HEK293 (cell line): ENCODE data around the gene GALNT11.
"Not testable (repeated sequence)": the region's sequence is repeated elsewhere in the genome, so short reads cannot be mapped to it uniquely, and the experiment has no call there.

Source experiments
- CTCF ChIP-seq: fragments of 450-650 bp; formaldehyde crosslinking; IDR thresholded peaks from 2 replicates; pipeline ENCODE4 v1.5.1; 2016; ENCODE audit warnings: missing biosample characterization, missing genetic modification characterization
- GLIS2 ChIP-seq: fragments of 450-650 bp; formaldehyde crosslinking; IDR thresholded peaks from 2 replicates; pipeline ENCODE4 v1.5.1; 2016; ENCODE audit warnings: missing biosample characterization, missing genetic modification characterization
- PRDM6 ChIP-seq: fragments of 450-650 bp; formaldehyde crosslinking; IDR thresholded peaks from 2 replicates; pipeline ENCODE4 v1.5.1; 2017; ENCODE audit warnings: missing biosample characterization, missing genetic modification characterization
- SALL2 ChIP-seq: fragments of 450-650 bp; formaldehyde crosslinking; IDR thresholded peaks from 2 replicates; pipeline ENCODE4 v1.5.0; 2017; ENCODE audit warnings: missing biosample characterization, mild to moderate bottlenecking, missing genetic modification characterization, borderline replicate concordance
- YY1 ChIP-seq: fragments of 450-650 bp; formaldehyde crosslinking; IDR thresholded peaks from 2 replicates; pipeline ENCODE4 v1.5.1; 2018; ENCODE audit warnings: missing biosample characterization, missing genetic modification characterization
- ZBTB1 ChIP-seq: fragments of 450-650 bp; formaldehyde crosslinking; IDR thresholded peaks from 2 replicates; pipeline ENCODE4 v1.5.1; 2016; ENCODE audit warnings: missing biosample characterization, missing genetic modification characterization
- ZBTB11 ChIP-seq: fragments of 450-650 bp; formaldehyde crosslinking; conservative IDR thresholded peaks from 2 replicates; pipeline ENCODE4 v1.5.1; 2016; ENCODE audit warnings: low read depth, missing biosample characterization, missing genetic modification characterization
- ZBTB21 ChIP-seq: fragments of 450-650 bp; formaldehyde crosslinking; IDR thresholded peaks from 2 replicates; pipeline ENCODE4 v1.5.1; 2017; ENCODE audit warnings: missing biosample characterization, missing genetic modification characterization
- ZFP37 ChIP-seq: fragments of 450-650 bp; formaldehyde crosslinking; IDR thresholded peaks from 2 replicates; pipeline ENCODE4 v1.5.1; 2016; ENCODE audit warnings: missing biosample characterization, missing genetic modification characterization
- ZNF24 ChIP-seq: fragments of 450-650 bp; formaldehyde crosslinking; IDR thresholded peaks from 2 replicates; pipeline ENCODE4 v1.5.1; 2016; ENCODE audit warnings: missing biosample characterization, missing genetic modification characterization
- ZNF266 ChIP-seq: fragments of 450-650 bp; formaldehyde crosslinking; IDR thresholded peaks from 2 replicates; pipeline ENCODE4 v1.5.1; 2016; ENCODE audit warnings: missing biosample characterization, missing genetic modification characterization, low read depth
- ZNF302 ChIP-seq: fragments of 450-650 bp; formaldehyde crosslinking; IDR thresholded peaks from 2 replicates; pipeline ENCODE4 v1.5.1; 2016; ENCODE audit warnings: missing biosample characterization, missing genetic modification characterization, low read depth

GRCh38 chr7:152065800-152066344 lies 40.4 kb downstream of the GALNT11 start:
- TF ChIP-seq PRDM6 (tag by site-specific recombination); ZNF266 (tag by site-specific recombination); ZFP37 (tag by site-specific recombination); YY1 (tag by site-specific recombination); ZBTB21; CTCF (tag by site-specific recombination); ZBTB11 (tag by site-specific recombination); SALL2 (tag by site-specific recombination); GLIS2 (tag by site-specific recombination); ZNF24; ZNF302 (tag by site-specific recombination); ZBTB1: not testable (repeated sequence)
